Neural crest cell (in vitro differentiated cells): ENCODE measurements around the gene PRKCQ. TPM values are rescaled to one million over a fixed set of nuclear protein-coding genes. Genes with fewer than 3 reads are reported as not detected.

ENCODE experiments used
- DNase-seq: peaks from one replicate; pipeline ENCODE4 v3.0.0; 2021; ENCODE audit warnings: low read depth, mixed read lengths, low spot score
- H3K27ac Mint-ChIP-seq: one replicate; pipeline ENCODE4 v1.8.0; 2021; ENCODE audit warnings: mild to moderate bottlenecking, mixed read lengths; ENCODE audit not compliant: unreplicated experiment
- H3K27me3 Mint-ChIP-seq: 2 replicates; pipeline ENCODE4 v1.8.0; 2021; ENCODE audit warnings: low read depth, mild to moderate bottlenecking, mixed read lengths
- H3K36me3 Mint-ChIP-seq: 2 replicates; pipeline ENCODE4 v1.8.0; 2021; ENCODE audit warnings: low read depth, mild to moderate bottlenecking, mixed read lengths
- H3K4me1 Mint-ChIP-seq: 2 replicates; pipeline ENCODE4 v1.8.0; 2021; ENCODE audit warnings: mixed read lengths
- H3K4me3 Mint-ChIP-seq: one replicate; pipeline ENCODE4 v1.8.0; 2021; ENCODE audit warnings: mild to moderate bottlenecking, mixed read lengths
- H3K9me3 Mint-ChIP-seq: 2 replicates; pipeline ENCODE4 v1.8.0; 2021; ENCODE audit warnings: mixed read lengths
- CTCF ChIP-seq: fragments of 200-600 bp; sonication (generic); conservative IDR thresholded peaks from 2 replicates; pipeline ENCODE4 v1.5.0; 2021; ENCODE audit warnings: antibody characterized with exemption, mild to moderate bottlenecking
- total RNA-seq: library from RNA; stranded (reverse); gene quantifications from 2 replicates; pipeline ENCODE4 v1.2.1, GENCODE V29; 2021

Gene PRKCQ
- total RNA-seq, 1 donor from 2014 or later, result 3.2 TPM

GRCh38 chr10:6567203-6567703 lies 12.8 kb downstream of the PRKCQ start:
- Mint-ChIP-seq H3K4me3 (no peak overlapping the region), H3K4me1 (no peaks in the 10 kb centered on the region), H3K27ac (no peak overlapping the region), H3K36me3 (no peaks in the 10 kb centered on the region), H3K9me3 (no peaks in the 10 kb centered on the region), H3K27me3 (peaks cover 8% of the 10 kb centered on the region)
- TF ChIP-seq CTCF, result no peak
- DNase-seq, result no peak

- peaks cover 3% of the 10 kb centered on the region for H3K27me3 Mint-ChIP-seq
- no peak for DNase-seq
- no peak overlapping the region for H3K4me3 Mint-ChIP-seq
- no peaks in the 10 kb centered on the region for H3K4me1 Mint-ChIP-seq
- H3K27ac Mint-ChIP-seq, result no peak overlapping the region
- no peaks in the 10 kb centered on the region for H3K9me3 Mint-ChIP-seq
- no peaks in the 10 kb centered on the region for H3K36me3 Mint-ChIP-seq
- no peak for TF ChIP-seq CTCF
Observed at GRCh38 chr10:6565588-6565987, 14.5 kb downstream of the PRKCQ start.

- H3K4me1 Mint-ChIP-seq, result no peaks in the 10 kb centered on the region
- H3K4me3 Mint-ChIP-seq, result no peak overlapping the region
- no peak overlapping the region for H3K27ac Mint-ChIP-seq
- no peak for TF ChIP-seq CTCF
- no peaks in the 10 kb centered on the region for H3K36me3 Mint-ChIP-seq
- H3K27me3 Mint-ChIP-seq, result peaks cover 3% of the 10 kb centered on the region
- no peaks in the 10 kb centered on the region for H3K9me3 Mint-ChIP-seq
- no peak for DNase-seq
Observed at GRCh38 chr10:6564367-6564766, 15.7 kb downstream of the PRKCQ start.

GRCh38 chr10:6563731-6564130 lies 16.3 kb downstream of the PRKCQ start:
- no peaks in the 10 kb centered on the region for H3K4me1 Mint-ChIP-seq
- no peak overlapping the region for H3K27ac Mint-ChIP-seq
- H3K9me3 Mint-ChIP-seq, result no peaks in the 10 kb centered on the region
- no peaks in the 10 kb centered on the region for H3K27me3 Mint-ChIP-seq
- H3K4me3 Mint-ChIP-seq, result no peak overlapping the region
- no peak for TF ChIP-seq CTCF
- H3K36me3 Mint-ChIP-seq, result no peaks in the 10 kb centered on the region
- no peak for DNase-seq

GRCh38 chr10:6563075-6563474 lies 17.0 kb downstream of the PRKCQ start:
- H3K27me3 Mint-ChIP-seq, result no peaks in the 10 kb centered on the region
- H3K27ac Mint-ChIP-seq, result no peak overlapping the region
- no peak for TF ChIP-seq CTCF
- DNase-seq, result no peak
- no peak overlapping the region for H3K4me3 Mint-ChIP-seq
- H3K9me3 Mint-ChIP-seq, result no peaks in the 10 kb centered on the region
- no peaks in the 10 kb centered on the region for H3K36me3 Mint-ChIP-seq
- no peaks in the 10 kb centered on the region for H3K4me1 Mint-ChIP-seq

- no peaks in the 10 kb centered on the region for H3K36me3 Mint-ChIP-seq
- H3K4me3 Mint-ChIP-seq, result no peak overlapping the region
- no peaks in the 10 kb centered on the region for H3K27me3 Mint-ChIP-seq
- H3K4me1 Mint-ChIP-seq, result no peaks in the 10 kb centered on the region
- no peak for TF ChIP-seq CTCF
- DNase-seq, result no peak
- H3K27ac Mint-ChIP-seq, result no peak overlapping the region
- no peaks in the 10 kb centered on the region for H3K9me3 Mint-ChIP-seq
Observed at GRCh38 chr10:6562221-6562620, 17.9 kb downstream of the PRKCQ start.
